ENCODE measurements around the gene PPM1H.

GRCh38 chr12:62776575-62776974, 158.4 kb downstream of the PPM1H start:
- TF ChIP-seq, protein P1, sequence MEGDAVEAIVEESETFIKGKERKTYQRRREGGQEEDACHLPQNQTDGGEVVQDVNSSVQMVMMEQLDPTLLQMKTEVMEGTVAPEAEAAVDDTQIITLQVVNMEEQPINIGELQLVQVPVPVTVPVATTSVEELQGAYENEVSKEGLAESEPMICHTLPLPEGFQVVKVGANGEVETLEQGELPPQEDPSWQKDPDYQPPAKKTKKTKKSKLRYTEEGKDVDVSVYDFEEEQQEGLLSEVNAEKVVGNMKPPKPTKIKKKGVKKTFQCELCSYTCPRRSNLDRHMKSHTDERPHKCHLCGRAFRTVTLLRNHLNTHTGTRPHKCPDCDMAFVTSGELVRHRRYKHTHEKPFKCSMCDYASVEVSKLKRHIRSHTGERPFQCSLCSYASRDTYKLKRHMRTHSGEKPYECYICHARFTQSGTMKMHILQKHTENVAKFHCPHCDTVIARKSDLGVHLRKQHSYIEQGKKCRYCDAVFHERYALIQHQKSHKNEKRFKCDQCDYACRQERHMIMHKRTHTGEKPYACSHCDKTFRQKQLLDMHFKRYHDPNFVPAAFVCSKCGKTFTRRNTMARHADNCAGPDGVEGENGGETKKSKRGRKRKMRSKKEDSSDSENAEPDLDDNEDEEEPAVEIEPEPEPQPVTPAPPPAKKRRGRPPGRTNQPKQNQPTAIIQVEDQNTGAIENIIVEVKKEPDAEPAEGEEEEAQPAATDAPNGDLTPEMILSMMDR (IDR thresholded peaks at IDR 0.05) = no peak
- no peak for TF ChIP-seq POLR2AphosphoS5 (IDR thresholded peaks at IDR 0.05)
- no peak for TF ChIP-seq EP300 (IDR thresholded peaks at IDR 0.05)
